IMR-90 (cell line): ENCODE results near the gene PNISR.
A peak's percentile ranks its signal among the peaks of the same experiment; 100 is the strongest.

ENCODE experiments used
- CHD1 ChIP-seq: IDR thresholded peaks from 2 replicates; pipeline ENCODE4 v1.6.1; 2012; ENCODE audit warnings: low read depth, low read length, improper control_type of control experiment
- CTCF ChIP-seq: conservative IDR thresholded peaks from 2 replicates; pipeline ENCODE4 v1.5.1; 2012; ENCODE audit warnings: mild to moderate bottlenecking, low read depth, low read length, improper control_type of control experiment
- MAFK ChIP-seq: IDR thresholded peaks from 2 replicates; pipeline ENCODE4 v1.6.1; 2012; ENCODE audit warnings: low read depth, low read length, improper control_type of control experiment
- MAZ ChIP-seq: IDR thresholded peaks from 2 replicates; pipeline ENCODE4 v1.6.1; 2012; ENCODE audit warnings: low read depth, mild to moderate bottlenecking, low read length, improper control_type of control experiment, moderate library complexity, borderline replicate concordance
- POLR2A ChIP-seq: IDR thresholded peaks from 2 replicates; pipeline ENCODE4 v1.6.1; 2012; ENCODE audit warnings: mild to moderate bottlenecking, low read depth, low read length
- RCOR1 ChIP-seq: IDR thresholded peaks from 2 replicates; pipeline ENCODE4 v1.6.1; 2012; ENCODE audit warnings: mild to moderate bottlenecking, low read length, improper control_type of control experiment; ENCODE audit not compliant: insufficient replicate concordance
- SMC3 ChIP-seq: fragments of 150-350 bp; IDR thresholded peaks from 2 replicates; pipeline ENCODE4 v1.6.1; 2016; ENCODE audit warnings: low read depth, mild to moderate bottlenecking, antibody characterized with exemption, low read length, moderate library complexity
- USF2 ChIP-seq: fragments of 150-350 bp; IDR thresholded peaks from 2 replicates; pipeline ENCODE4 v1.6.1; 2017; ENCODE audit warnings: mild to moderate bottlenecking, antibody characterized with exemption, low read length, low read depth

GRCh38 chr6:99424761-99425646 is at the start of gene PNISR:
- TF ChIP-seq USF2, result peak; percentile 94
- TF ChIP-seq CTCF, result no peak
- peak; percentile 91 for TF ChIP-seq POLR2A
- TF ChIP-seq MAZ, result peak; percentile 96
- no peak for TF ChIP-seq SMC3
- TF ChIP-seq CHD1, result peak; percentile 87
- TF ChIP-seq RCOR1, result no peak
- no peak for TF ChIP-seq MAFK
